ENCODE measurements around the gene EFNB3.

Gene EFNB3

DNA sequence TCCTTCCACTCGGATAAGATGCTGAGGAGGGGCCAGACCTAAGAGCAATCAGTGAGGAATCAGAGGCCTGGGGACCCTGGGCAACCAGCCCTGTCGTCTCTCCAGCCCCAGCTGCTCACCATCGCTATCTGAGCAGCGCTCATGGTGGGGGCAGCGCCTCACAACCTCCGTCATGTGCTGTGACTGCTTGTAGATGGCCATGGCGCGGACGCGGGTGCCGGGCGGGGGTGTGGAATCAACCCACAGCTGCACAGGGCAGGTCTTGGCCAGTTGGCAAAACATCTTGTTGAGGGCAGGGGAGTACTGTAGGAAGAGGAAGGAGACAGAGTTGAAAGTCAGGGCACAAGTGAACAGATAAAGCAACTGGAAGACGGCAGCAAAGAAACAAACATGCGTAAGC is 30.1 kb upstream of the EFNB3 start:
- DNase-seq (ENCODE audit: low read depth): no peak
- no peak overlapping the region for H3K4me3 ChIP-seq (ENCODE audit: low read depth, low read length)
- TF ChIP-seq, protein P1, sequence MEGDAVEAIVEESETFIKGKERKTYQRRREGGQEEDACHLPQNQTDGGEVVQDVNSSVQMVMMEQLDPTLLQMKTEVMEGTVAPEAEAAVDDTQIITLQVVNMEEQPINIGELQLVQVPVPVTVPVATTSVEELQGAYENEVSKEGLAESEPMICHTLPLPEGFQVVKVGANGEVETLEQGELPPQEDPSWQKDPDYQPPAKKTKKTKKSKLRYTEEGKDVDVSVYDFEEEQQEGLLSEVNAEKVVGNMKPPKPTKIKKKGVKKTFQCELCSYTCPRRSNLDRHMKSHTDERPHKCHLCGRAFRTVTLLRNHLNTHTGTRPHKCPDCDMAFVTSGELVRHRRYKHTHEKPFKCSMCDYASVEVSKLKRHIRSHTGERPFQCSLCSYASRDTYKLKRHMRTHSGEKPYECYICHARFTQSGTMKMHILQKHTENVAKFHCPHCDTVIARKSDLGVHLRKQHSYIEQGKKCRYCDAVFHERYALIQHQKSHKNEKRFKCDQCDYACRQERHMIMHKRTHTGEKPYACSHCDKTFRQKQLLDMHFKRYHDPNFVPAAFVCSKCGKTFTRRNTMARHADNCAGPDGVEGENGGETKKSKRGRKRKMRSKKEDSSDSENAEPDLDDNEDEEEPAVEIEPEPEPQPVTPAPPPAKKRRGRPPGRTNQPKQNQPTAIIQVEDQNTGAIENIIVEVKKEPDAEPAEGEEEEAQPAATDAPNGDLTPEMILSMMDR (IDR thresholded peaks at IDR 0.05; ENCODE audit: insufficient read depth, low read depth, low read length, missing control alignments): no peak

DNA sequence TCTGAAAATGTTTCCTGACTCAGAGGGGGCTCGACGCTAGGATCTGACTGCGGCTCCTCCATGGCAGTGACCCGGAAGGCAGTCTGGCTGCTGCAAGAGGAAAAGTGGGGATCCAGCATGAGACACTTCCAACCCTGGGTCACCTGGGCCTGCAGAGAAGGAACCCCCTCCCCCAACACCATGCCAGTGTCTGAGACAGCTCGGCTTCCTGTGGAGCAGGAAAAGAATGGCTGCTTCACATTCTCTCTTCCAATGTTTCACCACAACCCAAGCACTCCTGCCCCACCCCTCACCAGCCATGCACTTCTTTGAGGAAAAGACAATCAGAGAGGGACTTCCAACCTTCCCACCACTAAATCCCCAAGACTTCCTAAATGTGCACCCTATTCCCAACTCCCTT is 28.5 kb upstream of the EFNB3 start:
- TF ChIP-seq, protein P1 (IDR thresholded peaks at IDR 0.05; ENCODE audit: insufficient read depth, low read depth, low read length, missing control alignments): no peak
- H3K4me3 ChIP-seq (ENCODE audit: low read depth, low read length): no peak overlapping the region
- no peak for DNase-seq (ENCODE audit: low read depth)

DNA sequence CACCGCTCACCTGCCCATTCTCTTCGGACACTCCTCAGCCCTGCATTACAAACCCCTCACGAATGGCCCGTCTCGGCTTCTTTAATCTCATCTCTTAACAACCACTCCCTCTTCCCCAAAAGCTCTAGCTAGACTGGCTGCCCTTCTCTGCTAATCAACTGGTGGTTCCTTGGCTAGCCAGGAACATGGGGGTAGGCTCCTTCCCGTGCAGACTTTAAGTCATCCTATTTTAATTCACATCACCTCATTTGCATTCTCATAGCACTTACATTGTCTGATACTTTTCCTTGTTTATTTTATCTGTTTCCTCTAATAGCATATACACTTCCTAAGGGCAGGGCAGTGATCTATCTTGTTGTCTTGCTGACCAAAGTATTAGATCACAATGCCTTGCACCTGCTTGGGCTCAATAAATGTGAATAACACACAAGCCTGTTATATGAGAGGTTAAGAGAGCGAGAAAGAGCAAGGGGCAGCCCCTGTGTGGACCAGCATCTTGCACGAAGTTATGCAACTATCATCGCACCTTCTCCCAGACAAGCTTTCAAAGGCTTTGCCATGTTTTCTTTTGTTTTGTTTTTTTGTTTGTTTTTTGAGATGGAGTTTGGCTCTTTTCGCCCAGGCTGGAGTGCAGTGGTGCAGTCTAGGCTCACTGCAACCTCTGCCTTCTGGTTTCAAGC is 27.5 kb upstream of the EFNB3 start:
- DNase-seq (ENCODE audit: low read depth): no peak
- no peak overlapping the region for H3K4me3 ChIP-seq (ENCODE audit: low read depth, low read length)
- TF ChIP-seq, protein P1 (IDR thresholded peaks at IDR 0.05; ENCODE audit: insufficient read depth, low read depth, low read length, missing control alignments): no peak

DNA sequence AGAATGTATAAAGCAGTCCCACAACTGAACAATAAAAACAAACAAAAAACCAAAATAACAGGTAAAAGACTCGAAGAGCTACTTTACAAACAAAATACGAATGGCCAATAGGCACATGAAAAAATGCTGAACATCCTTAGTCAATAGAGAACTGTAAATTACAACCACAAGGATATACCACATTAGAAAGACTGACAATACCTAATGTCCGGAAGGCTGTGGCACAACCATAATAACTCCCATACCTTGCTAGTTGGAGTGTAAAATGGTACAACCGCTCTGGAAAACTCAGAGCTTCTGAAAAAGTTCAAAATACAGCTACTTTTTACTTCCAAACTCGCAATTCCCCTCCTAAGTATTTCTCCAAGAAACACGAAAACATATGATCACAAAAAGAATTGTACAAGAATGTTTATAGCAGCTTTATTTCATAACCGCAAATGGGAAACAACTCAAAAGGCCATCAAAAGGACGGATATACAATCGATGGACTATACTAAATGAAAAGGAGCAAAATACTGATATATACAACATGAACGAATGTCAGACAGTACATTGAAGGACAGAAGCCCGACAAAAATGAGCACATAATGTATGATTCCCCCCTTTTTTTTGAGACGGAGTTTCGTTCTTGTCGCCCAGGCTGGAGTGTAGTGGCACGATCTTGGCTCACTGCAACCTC is 20.0 kb upstream of the EFNB3 start:
- no peak for DNase-seq (ENCODE audit: low read depth)
- TF ChIP-seq, protein P1 (IDR thresholded peaks at IDR 0.05; ENCODE audit: insufficient read depth, low read depth, low read length, missing control alignments): no peak
- peak overlapping the region; percentile 98 for H3K4me3 ChIP-seq (ENCODE audit: low read depth, low read length)

DNA sequence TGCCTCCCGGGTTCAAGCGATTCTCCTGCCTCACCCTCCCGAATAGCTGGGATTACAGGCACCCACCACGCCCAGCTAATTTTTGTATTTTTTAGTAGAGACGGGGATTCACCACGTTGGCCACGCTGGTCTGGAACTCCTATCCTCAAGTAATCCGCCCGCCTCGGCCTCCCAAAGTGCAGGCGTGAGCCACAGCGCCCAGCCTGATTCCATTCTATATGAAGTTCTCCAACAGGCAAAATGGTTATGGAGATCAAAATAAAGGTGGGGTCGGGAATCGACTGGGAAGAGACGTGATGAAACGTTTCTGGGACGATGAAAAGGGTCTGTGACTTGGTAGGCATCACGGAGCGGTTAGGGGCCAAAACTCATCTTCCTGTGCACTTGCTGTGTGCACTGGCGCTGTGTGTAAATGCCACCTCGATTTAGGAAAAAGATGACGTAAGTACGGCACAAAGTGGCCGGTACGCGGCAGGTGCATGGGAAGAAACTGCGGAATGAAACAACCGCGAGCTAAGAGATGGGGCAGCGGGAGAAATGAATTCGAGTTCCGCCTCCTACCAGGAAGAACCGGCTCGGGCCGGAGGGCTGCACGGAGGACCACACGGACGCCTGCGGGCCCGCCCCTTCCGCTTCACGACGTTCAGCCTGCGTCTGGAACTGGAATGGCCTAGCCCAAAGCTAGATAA is 19.3 kb upstream of the EFNB3 start:
- DNase-seq (ENCODE audit: low read depth): peak; percentile 96
- peak overlapping the region; percentile 98 for H3K4me3 ChIP-seq (ENCODE audit: low read depth, low read length)
- TF ChIP-seq, protein P1 (IDR thresholded peaks at IDR 0.05; ENCODE audit: insufficient read depth, low read depth, low read length, missing control alignments): no peak

DNA sequence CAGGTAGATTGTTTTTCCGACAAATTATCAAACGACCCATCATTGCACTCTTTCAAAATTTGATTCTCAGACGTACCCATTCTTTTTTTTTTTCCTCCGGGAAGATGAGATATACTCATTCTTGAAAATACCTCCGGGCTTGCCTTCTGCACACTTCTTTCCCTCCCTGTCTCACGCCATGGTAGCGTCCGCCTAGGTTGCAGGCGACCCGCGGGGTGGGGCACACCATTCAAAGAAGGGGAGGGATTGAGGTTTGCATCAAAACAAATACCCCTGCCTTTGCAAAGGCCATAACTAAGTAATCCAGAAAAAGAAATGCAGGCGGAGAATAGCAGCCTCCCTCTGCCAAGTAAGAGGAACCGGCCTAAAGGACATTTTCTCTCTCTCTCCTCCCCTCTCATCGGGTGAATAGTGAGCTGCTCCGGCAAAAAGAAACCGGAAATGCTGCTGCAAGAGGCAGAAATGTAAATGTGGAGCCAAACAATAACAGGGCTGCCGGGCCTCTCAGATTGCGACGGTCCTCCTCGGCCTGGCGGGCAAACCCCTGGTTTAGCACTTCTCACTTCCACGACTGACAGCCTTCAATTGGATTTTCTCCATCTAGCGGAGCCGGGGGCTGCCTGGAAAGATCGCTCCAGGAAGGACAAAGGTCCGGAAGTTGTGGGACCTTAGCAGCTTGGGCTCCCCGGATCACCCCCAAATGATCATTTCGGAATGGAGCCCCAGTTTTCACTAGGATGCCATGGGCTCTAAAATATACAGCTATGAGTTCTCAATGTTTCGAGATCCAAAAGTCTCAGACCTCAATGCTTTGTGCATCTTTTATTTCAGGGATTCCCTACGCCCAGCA is 18.6 kb upstream of the EFNB3 start:
- peak; percentile 91 for DNase-seq (ENCODE audit: low read depth)
- TF ChIP-seq, protein P1 (IDR thresholded peaks at IDR 0.05; ENCODE audit: insufficient read depth, low read depth, low read length, missing control alignments): no peak
- H3K4me3 ChIP-seq (ENCODE audit: low read depth, low read length): peak overlapping the region; percentile 98
